ENCODE data around the gene SELENOT. TPM values are rescaled to one million over a fixed set of nuclear protein-coding genes. Genes with fewer than 3 reads are reported as not detected.

SELENOT gene
- total RNA-seq, 3 donors from 2014 or later = 80.7 to 90.2 (median 84.6) TPM

DNA sequence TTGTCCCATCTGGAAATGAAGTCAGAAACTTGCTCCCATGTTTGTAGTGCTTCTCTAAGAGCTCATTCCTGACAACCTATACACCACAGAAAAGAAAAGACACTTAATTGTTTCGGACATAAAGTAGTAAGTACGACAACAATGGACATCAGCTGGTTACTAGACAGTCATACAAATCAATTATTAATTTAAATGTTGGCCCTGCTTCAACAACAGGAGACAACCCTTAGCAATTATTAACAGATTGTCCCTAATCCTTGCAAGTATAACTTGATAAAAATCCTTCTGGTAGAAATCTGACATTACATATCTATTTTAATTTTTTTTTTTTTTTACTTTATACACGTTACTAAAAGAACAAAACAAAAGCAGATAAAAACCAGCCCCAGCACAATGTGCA, 70.8 kb downstream of the SELENOT start:
- no peaks in the 10 kb centered on the region for H3K4me1 ChIP-seq (ENCODE audit: low read depth)
- H3K9me3 ChIP-seq = peaks cover 16% of the 10 kb centered on the region
- intact Hi-C loops (cut with DNase I, micrococcal nuclease) = no loop called here
- H3K36me3 ChIP-seq (ENCODE audit: low read depth) = no peaks in the 10 kb centered on the region
- DNase-seq = no peak
- no peak overlapping the region for H3K4me3 ChIP-seq
- ATAC-seq = no peak
- no peak for TF ChIP-seq CTCF (IDR thresholded peaks at IDR 0.05)

GRCh38 chr3:150675587-150675986, 72.5 kb downstream of the SELENOT start:
- DNase-seq = no peak
- peaks cover 16% of the 10 kb centered on the region for H3K9me3 ChIP-seq
- intact Hi-C loops (cut with DNase I, micrococcal nuclease) = no loop called here
- no peak overlapping the region for H3K4me3 ChIP-seq
- H3K4me1 ChIP-seq (ENCODE audit: low read depth) = no peaks in the 10 kb centered on the region
- H3K36me3 ChIP-seq (ENCODE audit: low read depth) = no peaks in the 10 kb centered on the region
- no peak for TF ChIP-seq CTCF (IDR thresholded peaks at IDR 0.05)
- no peak for ATAC-seq

Other genes with a start within 250 kb of the SELENOT start
- 10 to 100 TPM; 21.8 to 35.5 (median 31.3) TPM for gene TSC22D2, start 195.0 kb upstream of the SELENOT start, total RNA-seq
- 10 to 100 TPM; 72.8 to 87.1 (median 86.6) TPM for gene SERP1, start 56.8 kb upstream of the SELENOT start, total RNA-seq
- gene EIF2A, start 56.5 kb upstream of the SELENOT start, total RNA-seq = 10 to 100 TPM; 67.4 to 78.9 (median 74.1) TPM
- not detected for gene ERICH6, start 100.6 kb downstream of the SELENOT start, total RNA-seq
- 10 to 100 TPM; 17.2 to 31.8 (median 23.5) TPM for gene SIAH2, start 159.8 kb downstream of the SELENOT start, total RNA-seq